Measurements from ENCODE around the gene CFAP77. TPM values are rescaled to one million over a fixed set of nuclear protein-coding genes. Genes with fewer than 3 reads are reported as not detected.

Gene CFAP77
- total RNA-seq, 1 donor from 2014 or later = not detected

DNA sequence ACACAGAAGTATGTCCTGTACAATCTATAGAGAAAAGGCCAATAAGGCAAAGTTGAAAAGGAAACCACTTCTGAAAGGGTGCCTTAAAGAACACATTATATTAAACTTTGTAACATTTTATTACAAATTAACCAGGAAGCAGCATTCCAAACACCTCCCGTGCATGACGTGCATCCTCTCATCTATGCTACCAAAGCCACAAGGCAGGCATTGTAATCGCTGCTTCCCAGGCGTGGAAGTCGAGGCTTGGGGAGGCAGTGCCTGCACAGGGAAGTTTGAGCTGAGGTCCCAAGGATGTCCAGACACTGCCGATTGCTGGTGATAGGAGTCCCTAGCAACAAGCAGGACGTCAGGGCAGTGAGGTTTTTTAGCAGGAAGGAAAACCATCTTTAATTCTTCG, 128.1 kb downstream of the CFAP77 start:
- H3K36me3 ChIP-seq = no peaks in the 10 kb centered on the region
- no peak overlapping the region for H3K4me3 ChIP-seq
- DNase-seq = no peak
- ATAC-seq = no peak
- peaks cover 1% of the 10 kb centered on the region for H3K27me3 ChIP-seq
- intact Hi-C loops (cut with DNase I) = no loop called here
- no peaks in the 10 kb centered on the region for H3K4me1 ChIP-seq
- no peak for TF ChIP-seq CTCF (IDR thresholded peaks at IDR 0.05)
- no peaks in the 10 kb centered on the region for H3K9me3 ChIP-seq
- H3K27ac ChIP-seq = no peak overlapping the region

DNA sequence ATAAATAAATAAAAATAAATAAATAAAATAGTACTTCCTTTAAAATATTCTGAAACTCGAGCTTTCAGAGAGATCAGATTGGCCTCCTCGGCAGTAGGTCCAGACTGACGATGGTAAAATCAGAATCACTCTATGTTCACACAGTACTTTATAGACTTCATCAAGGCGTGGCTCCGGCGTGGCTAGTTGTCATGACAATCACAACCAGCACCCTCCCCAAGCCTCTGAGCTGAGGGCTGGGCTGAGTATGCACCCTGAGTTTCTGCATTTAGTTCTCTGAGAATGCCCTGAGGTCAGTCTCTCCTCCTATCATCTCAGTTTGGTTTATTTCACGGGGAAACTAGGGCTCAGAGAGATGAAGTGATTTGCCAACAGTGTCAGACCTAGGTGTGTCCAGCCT, 129.1 kb downstream of the CFAP77 start:
- no peaks in the 10 kb centered on the region for H3K36me3 ChIP-seq
- DNase-seq (no peak), ATAC-seq (no peak)
- H3K27ac ChIP-seq = no peak overlapping the region
- no peaks in the 10 kb centered on the region for H3K27me3 ChIP-seq
- H3K9me3 ChIP-seq = no peaks in the 10 kb centered on the region
- intact Hi-C loops (cut with DNase I) = no loop called here
- H3K4me1 ChIP-seq = no peaks in the 10 kb centered on the region
- no peak overlapping the region for H3K4me3 ChIP-seq
- no peak for TF ChIP-seq CTCF (IDR thresholded peaks at IDR 0.05)

DNA sequence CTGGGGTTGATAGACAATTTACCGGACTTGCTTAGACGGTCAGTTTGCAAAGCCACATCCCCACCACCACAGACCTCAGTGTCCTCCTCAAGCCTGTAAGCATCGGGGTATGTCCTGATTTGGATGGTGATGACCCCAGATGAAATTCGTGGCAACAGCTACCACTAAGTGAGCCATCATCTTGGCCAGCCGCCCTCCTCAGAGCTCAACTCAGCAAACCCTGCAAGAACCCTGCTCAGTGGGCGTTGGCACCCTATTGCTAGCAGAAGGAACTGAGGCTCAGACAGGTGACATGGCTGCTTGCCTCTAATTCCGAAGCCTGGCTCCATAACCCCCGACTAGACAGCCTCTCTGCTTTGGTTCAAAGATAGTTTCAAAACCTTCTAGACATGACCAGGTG, 131.0 kb downstream of the CFAP77 start:
- Histone ChIP-seq H3K9me3 (no peaks in the 10 kb centered on the region), H3K4me1 (no peaks in the 10 kb centered on the region), H3K36me3 (no peaks in the 10 kb centered on the region), H3K4me3 (no peak overlapping the region), H3K27me3 (peaks cover 3% of the 10 kb centered on the region), H3K27ac (no peak overlapping the region)
- ATAC-seq (no peak), DNase-seq (no peak)
- no peak for TF ChIP-seq CTCF (IDR thresholded peaks at IDR 0.05)
- intact Hi-C loops (cut with DNase I) = no loop called here

- no peak for DNase-seq
Observed at GRCh38 chr9:132541870-132542830, 132.1 kb downstream of the CFAP77 start.

GRCh38 chr9:132543251-132543650, 133.2 kb downstream of the CFAP77 start:
- Histone ChIP-seq H3K4me3 (no peak overlapping the region), H3K36me3 (no peaks in the 10 kb centered on the region), H3K9me3 (no peaks in the 10 kb centered on the region), H3K27ac (no peak overlapping the region), H3K27me3 (peaks cover 13% of the 10 kb centered on the region), H3K4me1 (no peaks in the 10 kb centered on the region)
- TF ChIP-seq CTCF (IDR thresholded peaks at IDR 0.05) = no peak
- DNase-seq = no peak
- ATAC-seq = no peak
- intact Hi-C loops (cut with DNase I) = no loop called here

More at GRCh38 chr9:132541870-132542830, 132.1 kb downstream of the CFAP77 start:
- intact Hi-C loops (cut with DNase I) = no loop called here
- H3K9me3 ChIP-seq = no peaks in the 10 kb centered on the region
- H3K4me1 ChIP-seq = no peaks in the 10 kb centered on the region
- no peak overlapping the region for H3K4me3 ChIP-seq
- H3K27ac ChIP-seq = no peak overlapping the region
- no peaks in the 10 kb centered on the region for H3K36me3 ChIP-seq
- H3K27me3 ChIP-seq = peaks cover 12% of the 10 kb centered on the region
- TF ChIP-seq CTCF (IDR thresholded peaks at IDR 0.05) = no peak
- ATAC-seq = no peak
